IMR-90 (cell line): ENCODE measurements around the gene LEP.

Source experiments
- CTCF ChIP-seq: conservative IDR thresholded peaks from 2 replicates; pipeline ENCODE4 v1.5.1; 2012; ENCODE audit warnings: mild to moderate bottlenecking, low read depth, low read length, improper control_type of control experiment
- MAZ ChIP-seq: IDR thresholded peaks from 2 replicates; pipeline ENCODE4 v1.6.1; 2012; ENCODE audit warnings: low read depth, mild to moderate bottlenecking, low read length, improper control_type of control experiment, moderate library complexity, borderline replicate concordance
- MXI1 ChIP-seq: IDR thresholded peaks from 2 replicates; pipeline ENCODE4 v1.6.1; 2012; ENCODE audit warnings: low read depth, mild to moderate bottlenecking, low read length, moderate library complexity, borderline replicate concordance
- POLR2A ChIP-seq: IDR thresholded peaks from 2 replicates; pipeline ENCODE4 v1.6.1; 2012; ENCODE audit warnings: mild to moderate bottlenecking, low read depth, low read length

GRCh38 chr7:128197989-128198580 is 43.0 kb upstream of the LEP start:
- no peak for TF ChIP-seq POLR2A
- TF ChIP-seq MXI1: no peak
- no peak for TF ChIP-seq MAZ
- TF ChIP-seq CTCF: no peak
